Uterus (tissue), 4 donors: Measurements from ENCODE around the gene FNIP2. TPM values are rescaled to one million over a fixed set of nuclear protein-coding genes. Genes with fewer than 3 reads are reported as not detected.

ENCODE experiments used
- DNase-seq, 2 donors: peaks; one replicate each; pipeline ENCODE4 v3.0.0-alpha.2; 2019 to 2020
- H3K27ac ChIP-seq, 2 donors: fragments of 200-600 bp; sonication (generic); 1 replicate in 1 of 2; 2 replicates in 1 of 2; pipeline ENCODE4 v1.5.1; 2016 to 2018
- H3K27me3 ChIP-seq, 2 donors: fragments of 200-600 bp; sonication (generic); one replicate each; pipeline ENCODE4 v1.5.1; 2018 to 2019; ENCODE audit warnings: control low read depth in 1 of 2
- H3K36me3 ChIP-seq, 2 donors: fragments of 200-600 bp; sonication (generic); one replicate each; pipeline ENCODE4 v1.5.1; 2019; ENCODE audit warnings: control low read depth in 1 of 2
- H3K4me1 ChIP-seq, 2 donors: fragments of 200-600 bp; sonication (generic); one replicate each; pipeline ENCODE4 v1.5.1; 2018 to 2019; ENCODE audit warnings: control low read depth in 1 of 2
- H3K4me3 ChIP-seq, 2 donors: fragments of 200-600 bp; sonication (generic); 1 replicate in 1 of 2; 2 replicates in 1 of 2; pipeline ENCODE4 v1.5.1; 2018 to 2019; ENCODE audit warnings: mild to moderate bottlenecking in 1 of 2
- H3K9me3 ChIP-seq, 2 donors: fragments of 200-600 bp; sonication (generic); one replicate each; pipeline ENCODE4 v1.5.1; 2019; ENCODE audit warnings: control low read depth in 1 of 2
- CTCF ChIP-seq, 4 experiments: fragments of 200-600 bp in 2 of 4; fragments of 450-650 bp in 2 of 4; sonication (generic) in 2 of 4; IDR thresholded peaks; one replicate each; pipeline ENCODE4 v1.5.1; 2016 to 2019; ENCODE audit warnings: antibody characterized with exemption in 4 of 4, mild to moderate bottlenecking in 2 of 4, moderate library complexity in 1 of 4
- POLR2A ChIP-seq, 2 donors: fragments of 450-650 bp; IDR thresholded peaks; one replicate each; pipeline ENCODE4 v1.6.1; 2016; ENCODE audit warnings: antibody characterized with exemption in 2 of 2, mild to moderate bottlenecking in 1 of 2, moderate library complexity in 1 of 2
- intact Hi-C: fragments of 100-400 bp; cut with DNase I; formaldehyde crosslinking; loops from one replicate; pipeline ENCODE4 v1.15.1; 2023; ENCODE audit warnings: low total_unique reads
- total RNA-seq, 4 donors: library from RNA; depleted of rRNA in 3 of 4; stranded (reverse); fragments of >200 nt in 3 of 4; gene quantifications; one replicate each; pipeline versions ENCODE4 v1.1.0 to v1.2.4, GENCODE V29; 2014 to 2023
- donor health status: DM: yes; HTN: yes; CAD: no.

FNIP2 gene
- total RNA-seq, 4 donors from 2014 or later: 8.5 to 61.9 (median 29.6) TPM

- no peaks in the 10 kb centered on the region for H3K4me1 ChIP-seq
- no peak overlapping the region for H3K27ac ChIP-seq
- no peaks in the 10 kb centered on the region for H3K9me3 ChIP-seq
- no peaks in the 10 kb centered on the region for H3K27me3 ChIP-seq
- H3K4me3 ChIP-seq: no peak overlapping the region
- TF ChIP-seq POLR2A (IDR thresholded peaks at IDR 0.05) (no peak), CTCF (IDR thresholded peaks at IDR 0.05) (no peak)
- no peaks in the 10 kb centered on the region for H3K36me3 ChIP-seq
- intact Hi-C loops: no loop called here
- no peak for DNase-seq
These were observed 68.8 kb downstream of the FNIP2 start for GRCh38 chr4:158837527-158838141.

GRCh38 chr4:158840131-158840530 lies 71.3 kb downstream of the FNIP2 start:
- H3K36me3 ChIP-seq: no peaks in the 10 kb centered on the region
- H3K9me3 ChIP-seq: no peaks in the 10 kb centered on the region
- no peak for DNase-seq
- no peaks in the 10 kb centered on the region for H3K4me1 ChIP-seq
- H3K27me3 ChIP-seq: no peaks in the 10 kb centered on the region
- intact Hi-C loops: no loop called here
- no peak overlapping the region for H3K4me3 ChIP-seq
- no peak for TF ChIP-seq CTCF (IDR thresholded peaks at IDR 0.05)
- TF ChIP-seq POLR2A (IDR thresholded peaks at IDR 0.05): no peak
- no peak overlapping the region for H3K27ac ChIP-seq

GRCh38 chr4:158841540-158841939 lies 72.7 kb downstream of the FNIP2 start:
- no peak overlapping the region for H3K27ac ChIP-seq
- TF ChIP-seq POLR2A (IDR thresholded peaks at IDR 0.05) (no peak), CTCF (IDR thresholded peaks at IDR 0.05) (no peak)
- intact Hi-C loops: no loop called here
- H3K36me3 ChIP-seq: no peaks in the 10 kb centered on the region
- no peaks in the 10 kb centered on the region for H3K4me1 ChIP-seq
- no peaks in the 10 kb centered on the region for H3K27me3 ChIP-seq
- H3K4me3 ChIP-seq: no peak overlapping the region
- DNase-seq: no peak
- H3K9me3 ChIP-seq: no peaks in the 10 kb centered on the region

GRCh38 chr4:158845311-158846041 lies 76.7 kb downstream of the FNIP2 start:
- no peak for DNase-seq
- H3K27ac ChIP-seq: no peak overlapping the region
- intact Hi-C loops: loop anchor here (5.0 kb wide), 1 partner anchor 118 kb away; no protein-coding TSS in a partner anchor
- H3K9me3 ChIP-seq: no peaks in the 10 kb centered on the region
- no peaks in the 10 kb centered on the region for H3K27me3 ChIP-seq
- no peaks in the 10 kb centered on the region for H3K36me3 ChIP-seq
- TF ChIP-seq CTCF (IDR thresholded peaks at IDR 0.05) (no peak), POLR2A (IDR thresholded peaks at IDR 0.05) (no peak)
- no peak overlapping the region for H3K4me3 ChIP-seq
- H3K4me1 ChIP-seq: no peaks in the 10 kb centered on the region

- no peaks in the 10 kb centered on the region for H3K4me1 ChIP-seq
- H3K4me3 ChIP-seq: no peak overlapping the region
- no peak overlapping the region for H3K27ac ChIP-seq
- no peaks in the 10 kb centered on the region for H3K36me3 ChIP-seq
- TF ChIP-seq POLR2A (IDR thresholded peaks at IDR 0.05) (no peak), CTCF (IDR thresholded peaks at IDR 0.05) (no peak)
- no peaks in the 10 kb centered on the region for H3K9me3 ChIP-seq
- intact Hi-C loops: loop anchor here (5.0 kb wide), 1 partner anchor 120 kb away; no protein-coding TSS in a partner anchor
- no peaks in the 10 kb centered on the region for H3K27me3 ChIP-seq
- DNase-seq: no peak
These were observed 78.7 kb downstream of the FNIP2 start for GRCh38 chr4:158847535-158847934.
